ENCODE results near the gene RDH12. TPM values are rescaled to one million over a fixed set of nuclear protein-coding genes. Genes with fewer than 3 reads are reported as not detected.

RDH12 gene
- total and polyA plus RNA-seq, 4 donors = 0.06 to 0.25 (median 0.22) TPM; not detected in 1

DNA sequence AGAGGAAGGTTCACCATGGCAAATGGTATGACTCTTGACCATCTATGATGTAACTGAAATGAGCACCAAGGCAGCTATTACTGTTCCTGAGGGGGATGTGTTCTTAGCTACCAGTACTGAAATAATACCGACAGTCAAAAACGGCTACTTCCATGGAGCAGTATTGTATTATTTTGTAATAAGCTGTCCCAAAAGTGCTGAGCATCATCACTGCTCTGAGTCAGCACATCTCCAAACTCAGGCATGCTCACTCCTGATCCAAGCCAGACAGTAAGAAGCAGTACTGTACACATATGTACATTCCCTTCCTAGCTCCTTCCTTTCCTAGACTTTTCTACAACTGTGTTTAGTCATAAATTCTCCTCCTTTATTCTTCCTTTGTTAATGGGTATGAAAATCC lies 35.8 kb upstream of the RDH12 start:
- no peaks in the 10 kb centered on the region for H3K9me3 ChIP-seq (ENCODE audit: control insufficient read depth in 4 of 4, insufficient read depth in 3 of 4, low read length in 3 of 4)
- TF ChIP-seq, protein P1, sequence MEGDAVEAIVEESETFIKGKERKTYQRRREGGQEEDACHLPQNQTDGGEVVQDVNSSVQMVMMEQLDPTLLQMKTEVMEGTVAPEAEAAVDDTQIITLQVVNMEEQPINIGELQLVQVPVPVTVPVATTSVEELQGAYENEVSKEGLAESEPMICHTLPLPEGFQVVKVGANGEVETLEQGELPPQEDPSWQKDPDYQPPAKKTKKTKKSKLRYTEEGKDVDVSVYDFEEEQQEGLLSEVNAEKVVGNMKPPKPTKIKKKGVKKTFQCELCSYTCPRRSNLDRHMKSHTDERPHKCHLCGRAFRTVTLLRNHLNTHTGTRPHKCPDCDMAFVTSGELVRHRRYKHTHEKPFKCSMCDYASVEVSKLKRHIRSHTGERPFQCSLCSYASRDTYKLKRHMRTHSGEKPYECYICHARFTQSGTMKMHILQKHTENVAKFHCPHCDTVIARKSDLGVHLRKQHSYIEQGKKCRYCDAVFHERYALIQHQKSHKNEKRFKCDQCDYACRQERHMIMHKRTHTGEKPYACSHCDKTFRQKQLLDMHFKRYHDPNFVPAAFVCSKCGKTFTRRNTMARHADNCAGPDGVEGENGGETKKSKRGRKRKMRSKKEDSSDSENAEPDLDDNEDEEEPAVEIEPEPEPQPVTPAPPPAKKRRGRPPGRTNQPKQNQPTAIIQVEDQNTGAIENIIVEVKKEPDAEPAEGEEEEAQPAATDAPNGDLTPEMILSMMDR (IDR thresholded peaks at IDR 0.05; ENCODE audit: control extremely low read depth, extremely low read depth) = no peak
- ATAC-seq (ENCODE audit: insufficient read depth, low FRiP score) (no peak), DNase-seq (no peak)
- H3K9ac ChIP-seq (ENCODE audit: insufficient read depth in 1 of 2, low read length in 2 of 2) = no peak overlapping the region
- H3K27me3 ChIP-seq (ENCODE audit: control insufficient read depth in 3 of 3, insufficient read depth in 3 of 3, low read length in 2 of 3) = no peaks in the 10 kb centered on the region
- H3K36me3 ChIP-seq (ENCODE audit: control insufficient read depth in 4 of 4, insufficient read depth in 4 of 4, low read length in 4 of 4) = peaks cover 0 to 3% (median under 1%) of the 10 kb centered on the region in 4 donors
- 70 to 74% methylated on average over 2 of the region's 2 CpGs for WGBS, 2 donors
- H3K27ac ChIP-seq (ENCODE audit: low read depth in 1 of 2, low read length in 1 of 2) = no peak overlapping the region
- no peak overlapping the region for H3K4me3 ChIP-seq
- H3K4me1 ChIP-seq (ENCODE audit: control insufficient read depth in 5 of 5, insufficient read depth in 5 of 5, low read length in 5 of 5) = no peaks in the 10 kb centered on the region

DNA sequence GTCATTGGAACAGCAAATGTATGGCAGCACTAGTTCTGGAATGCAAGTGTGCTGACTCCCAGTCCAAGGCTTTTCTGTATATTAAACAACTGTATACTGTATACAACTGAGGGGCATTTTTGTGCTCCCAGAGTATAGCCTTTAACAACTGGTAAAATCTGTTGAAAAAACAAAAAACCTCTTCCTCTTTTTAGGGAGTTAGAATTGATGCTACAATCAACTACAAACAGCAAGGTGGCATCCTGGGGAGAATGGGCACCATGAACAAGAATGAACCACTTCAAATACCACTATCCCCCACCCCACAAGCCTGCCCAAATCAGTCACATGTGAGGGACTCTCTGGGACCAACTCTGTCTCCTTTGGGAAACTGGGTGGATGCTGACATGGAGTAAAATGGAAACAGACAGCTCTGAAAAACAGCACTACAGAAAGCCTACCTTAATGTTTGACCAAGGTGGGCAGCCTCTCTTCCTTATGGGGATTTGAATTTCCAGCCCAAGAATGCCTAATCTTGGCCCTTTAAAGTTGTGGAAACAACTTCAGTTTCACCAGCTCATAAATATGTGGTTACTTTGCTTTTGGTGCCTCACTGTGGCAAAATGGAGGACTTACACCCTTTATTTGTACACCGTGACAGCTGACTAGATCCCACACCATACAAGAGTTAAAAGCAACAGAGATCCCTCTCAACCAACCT lies 34.8 kb upstream of the RDH12 start:
- no peaks in the 10 kb centered on the region for H3K9me3 ChIP-seq (ENCODE audit: control insufficient read depth in 4 of 4, insufficient read depth in 3 of 4, low read length in 3 of 4)
- 17 to 22% methylated on average over 1 of the region's 1 CpG for WGBS, 2 donors
- H3K36me3 ChIP-seq (ENCODE audit: control insufficient read depth in 4 of 4, insufficient read depth in 4 of 4, low read length in 4 of 4) = no peaks in the 10 kb centered on the region
- H3K4me3 ChIP-seq = no peak overlapping the region
- no peak overlapping the region for H3K27ac ChIP-seq (ENCODE audit: low read depth in 1 of 2, low read length in 1 of 2)
- DNase-seq = peak; percentile 25 to 68 (median 61)
- H3K4me1 ChIP-seq (ENCODE audit: control insufficient read depth in 5 of 5, insufficient read depth in 5 of 5, low read length in 5 of 5) = no peaks in the 10 kb centered on the region
- ATAC-seq (ENCODE audit: insufficient read depth, low FRiP score) = no peak
- TF ChIP-seq, protein P1 (IDR thresholded peaks at IDR 0.05; ENCODE audit: control extremely low read depth, extremely low read depth) = peak; percentile 65
- H3K9ac ChIP-seq (ENCODE audit: insufficient read depth in 1 of 2, low read length in 2 of 2) = no peak overlapping the region
- no peaks in the 10 kb centered on the region for H3K27me3 ChIP-seq (ENCODE audit: control insufficient read depth in 3 of 3, insufficient read depth in 3 of 3, low read length in 2 of 3)

DNA sequence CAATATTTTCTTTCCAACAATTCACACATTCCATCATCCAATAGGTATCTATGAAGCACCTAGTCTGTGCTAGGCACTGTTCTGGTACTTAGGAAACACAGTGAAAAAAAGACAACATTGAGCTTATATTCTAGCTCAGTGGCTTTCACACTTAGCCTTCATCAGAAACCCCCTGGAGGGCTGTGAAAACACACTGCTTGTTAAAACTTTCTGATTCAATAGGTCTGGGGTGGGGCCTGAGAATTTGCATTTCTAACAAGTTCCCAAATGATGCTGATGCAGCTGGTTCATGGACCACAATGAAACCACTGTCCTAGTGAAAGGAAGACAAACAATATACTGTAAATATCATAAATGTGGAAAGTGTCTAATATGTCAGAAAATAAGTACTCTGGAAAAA lies 33.1 kb upstream of the RDH12 start:
- no peak overlapping the region for H3K27ac ChIP-seq (ENCODE audit: low read depth in 1 of 2, low read length in 1 of 2)
- H3K36me3 ChIP-seq (ENCODE audit: control insufficient read depth in 4 of 4, insufficient read depth in 4 of 4, low read length in 4 of 4) = no peaks in the 10 kb centered on the region
- peaks cover 4 to 11% (median 6%) of the 10 kb centered on the region in 5 donors for H3K4me1 ChIP-seq (ENCODE audit: control insufficient read depth in 5 of 5, insufficient read depth in 5 of 5, low read length in 5 of 5)
- no peak overlapping the region for H3K9ac ChIP-seq (ENCODE audit: insufficient read depth in 1 of 2, low read length in 2 of 2)
- no peak for DNase-seq
- H3K4me3 ChIP-seq = no peak overlapping the region
- H3K9me3 ChIP-seq (ENCODE audit: control insufficient read depth in 4 of 4, insufficient read depth in 3 of 4, low read length in 3 of 4) = no peaks in the 10 kb centered on the region
- H3K27me3 ChIP-seq (ENCODE audit: control insufficient read depth in 3 of 3, insufficient read depth in 3 of 3, low read length in 2 of 3) = no peaks in the 10 kb centered on the region
- TF ChIP-seq, protein P1 (IDR thresholded peaks at IDR 0.05; ENCODE audit: control extremely low read depth, extremely low read depth) = no peak
- no peak for ATAC-seq (ENCODE audit: insufficient read depth, low FRiP score)

Measured in lung (tissue), 12 donors.